AG04450 (cell line): ENCODE data around the gene LRRTM2. TPM values are rescaled to one million over a fixed set of nuclear protein-coding genes. Genes with fewer than 3 reads are reported as not detected.

Experiments
- CTCF ChIA-PET: fragments of 300-600, 350-600 bp; formaldehyde crosslinking; extraction: SDS; loops from one replicate; lab custom pipeline; 2022; ENCODE audit warnings: antibody characterized with exemption, inconsistent platforms; lab: Charles Lee
- POLR2A ChIA-PET: fragments of 350-600 bp; formaldehyde crosslinking; extraction: SDS; loops from one replicate; lab custom pipeline; 2021; ENCODE audit warnings: antibody characterized with exemption, inconsistent platforms; lab: Yijun Ruan, JAX
- DNase-seq: peaks from one replicate; pipeline ENCODE4 v3.0.0-alpha.2; 2011; ENCODE audit warnings: low read depth, low spot score
- H3K27ac ChIP-seq: one replicate; pipeline ENCODE4 v1.5.1; 2012; ENCODE audit warnings: low read depth, low read length, control low read depth
- H3K27me3 ChIP-seq: one replicate; pipeline ENCODE4 v1.6.0; 2012; ENCODE audit warnings: low read length; ENCODE audit not compliant: control insufficient read depth, insufficient read depth
- H3K4me3 ChIP-seq: 2 replicates; pipeline ENCODE4 v1.5.1; 2011; ENCODE audit warnings: mild to moderate bottlenecking, low read depth, low read length, control low read depth
- H3K9me3 ChIP-seq: 2 replicates; pipeline ENCODE4 v1.5.1; 2012; ENCODE audit warnings: low read length; ENCODE audit not compliant: control insufficient read depth, insufficient read depth
- CTCF ChIP-seq: IDR thresholded peaks from 2 replicates; pipeline ENCODE4 v1.5.1; 2011; ENCODE audit warnings: low read depth, low read length, control low read depth, inconsistent platforms
- polyA plus RNA-seq: library from polyadenylated mRNA; depleted of rRNA; stranded (reverse); fragments of >200 nt; gene quantifications from 2 replicates; pipeline ENCODE4 v1.2.3, GENCODE V29; 2011

LRRTM2 gene
- polyA plus RNA-seq, 1 experiment, result 2.6 TPM

- no peaks in the 10 kb centered on the region for H3K27me3 ChIP-seq
- H3K27ac ChIP-seq, result no peak overlapping the region
- no peaks in the 10 kb centered on the region for H3K9me3 ChIP-seq
- ChIA-PET CTCF (interaction anchor here (0.6 to 2.5 kb wide), 3 partner anchors 9 to 254 kb away, joined by 3 to 22 read pairs (median 3); no protein-coding TSS in a partner anchor), POLR2A (no interaction called here)
- H3K4me3 ChIP-seq, result no peak overlapping the region
- DNase-seq, result no peak
- no peak for TF ChIP-seq CTCF
Measured at GRCh38 chr5:138833726-138834480, 41.2 kb downstream of the LRRTM2 start.

GRCh38 chr5:138833080-138833479, 42.1 kb downstream of the LRRTM2 start:
- DNase-seq, result no peak
- H3K9me3 ChIP-seq, result no peaks in the 10 kb centered on the region
- POLR2A ChIA-PET, result no interaction called here
- no peak overlapping the region for H3K27ac ChIP-seq
- no peak overlapping the region for H3K4me3 ChIP-seq
- H3K27me3 ChIP-seq, result no peaks in the 10 kb centered on the region
- CTCF ChIA-PET, result no interaction called here
- no peak for TF ChIP-seq CTCF

- Histone ChIP-seq H3K27ac (no peak overlapping the region), H3K9me3 (no peaks in the 10 kb centered on the region), H3K4me3 (no peak overlapping the region), H3K27me3 (no peaks in the 10 kb centered on the region)
- TF ChIP-seq CTCF, result no peak
- CTCF ChIA-PET, result no interaction called here
- DNase-seq, result no peak
- POLR2A ChIA-PET, result no interaction called here
Measured at GRCh38 chr5:138832218-138832617, 42.9 kb downstream of the LRRTM2 start.

- CTCF ChIA-PET, result no interaction called here
Measured at GRCh38 chr5:138831703-138832102, 43.4 kb downstream of the LRRTM2 start.

More at GRCh38 chr5:138831703-138832102, 43.4 kb downstream of the LRRTM2 start:
- no peak for TF ChIP-seq CTCF
- no peak for DNase-seq
- H3K4me3 ChIP-seq, result no peak overlapping the region
- POLR2A ChIA-PET, result no interaction called here
- no peaks in the 10 kb centered on the region for H3K27me3 ChIP-seq
- H3K9me3 ChIP-seq, result no peaks in the 10 kb centered on the region
- no peak overlapping the region for H3K27ac ChIP-seq
